Measurements from ENCODE around the gene OSBPL5.

- TF ChIP-seq, protein P1, sequence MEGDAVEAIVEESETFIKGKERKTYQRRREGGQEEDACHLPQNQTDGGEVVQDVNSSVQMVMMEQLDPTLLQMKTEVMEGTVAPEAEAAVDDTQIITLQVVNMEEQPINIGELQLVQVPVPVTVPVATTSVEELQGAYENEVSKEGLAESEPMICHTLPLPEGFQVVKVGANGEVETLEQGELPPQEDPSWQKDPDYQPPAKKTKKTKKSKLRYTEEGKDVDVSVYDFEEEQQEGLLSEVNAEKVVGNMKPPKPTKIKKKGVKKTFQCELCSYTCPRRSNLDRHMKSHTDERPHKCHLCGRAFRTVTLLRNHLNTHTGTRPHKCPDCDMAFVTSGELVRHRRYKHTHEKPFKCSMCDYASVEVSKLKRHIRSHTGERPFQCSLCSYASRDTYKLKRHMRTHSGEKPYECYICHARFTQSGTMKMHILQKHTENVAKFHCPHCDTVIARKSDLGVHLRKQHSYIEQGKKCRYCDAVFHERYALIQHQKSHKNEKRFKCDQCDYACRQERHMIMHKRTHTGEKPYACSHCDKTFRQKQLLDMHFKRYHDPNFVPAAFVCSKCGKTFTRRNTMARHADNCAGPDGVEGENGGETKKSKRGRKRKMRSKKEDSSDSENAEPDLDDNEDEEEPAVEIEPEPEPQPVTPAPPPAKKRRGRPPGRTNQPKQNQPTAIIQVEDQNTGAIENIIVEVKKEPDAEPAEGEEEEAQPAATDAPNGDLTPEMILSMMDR (conservative IDR thresholded peaks at IDR 0.05; ENCODE audit: low read length) = no peak
- TF ChIP-seq EZH2phosphoT487 (IDR thresholded peaks at IDR 0.05; ENCODE audit: borderline replicate concordance, low read depth, low read length) = no peak
Measured at GRCh38 chr11:3193373-3194015, 28.4 kb upstream of the OSBPL5 start.

Measured in OCI-LY7 (cell line).